Astrocyte of the cerebellum (primary cell): ENCODE results near the gene PCCA.
"Not testable (repeated sequence)": the region's sequence is repeated elsewhere in the genome, so short reads cannot be mapped to it uniquely, and the experiment has no call there.

Experiments used
- DNase-seq: peaks from one replicate; pipeline ENCODE4 v3.0.0-alpha.2; 2011; ENCODE audit warnings: low read depth
- H3K4me3 ChIP-seq: 2 replicates; pipeline ENCODE4 v1.5.1; 2011; ENCODE audit warnings: mild to moderate bottlenecking, low read depth, low read length, moderate library complexity
- in situ Hi-C: cut with HindIII; loops from 2 replicates; pipeline ENCODE4 v1.10.0; 2017; ENCODE audit warnings: low sequenced_read_pairs
- TF ChIP-seq, protein P1 (sequence below): IDR thresholded peaks from 2 replicates; pipeline ENCODE4 v1.5.1; 2012; ENCODE audit warnings: low read length, low read depth, moderate library complexity, mild to moderate bottlenecking; ENCODE audit errors: missing control alignments

Gene PCCA

DNA sequence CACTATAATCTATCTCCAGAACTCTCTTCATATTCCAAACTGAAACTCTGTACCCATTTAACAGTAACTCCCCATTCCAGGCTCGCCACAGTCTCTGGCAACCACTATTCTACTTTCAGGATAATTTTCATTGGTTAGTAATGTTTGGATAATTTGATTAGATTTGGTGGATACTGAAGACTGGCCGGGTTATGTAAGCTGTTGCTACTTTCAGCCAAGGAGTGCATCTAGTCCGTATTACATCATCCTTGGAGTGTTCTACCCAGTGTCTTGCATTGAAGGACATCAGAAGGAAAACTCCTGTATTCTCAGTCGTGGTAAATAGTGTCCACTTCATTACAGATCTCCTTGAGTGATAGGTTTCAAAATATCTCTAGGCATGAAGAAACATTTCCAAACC, 60.5 kb downstream of the PCCA start:
- TF ChIP-seq, protein P1, sequence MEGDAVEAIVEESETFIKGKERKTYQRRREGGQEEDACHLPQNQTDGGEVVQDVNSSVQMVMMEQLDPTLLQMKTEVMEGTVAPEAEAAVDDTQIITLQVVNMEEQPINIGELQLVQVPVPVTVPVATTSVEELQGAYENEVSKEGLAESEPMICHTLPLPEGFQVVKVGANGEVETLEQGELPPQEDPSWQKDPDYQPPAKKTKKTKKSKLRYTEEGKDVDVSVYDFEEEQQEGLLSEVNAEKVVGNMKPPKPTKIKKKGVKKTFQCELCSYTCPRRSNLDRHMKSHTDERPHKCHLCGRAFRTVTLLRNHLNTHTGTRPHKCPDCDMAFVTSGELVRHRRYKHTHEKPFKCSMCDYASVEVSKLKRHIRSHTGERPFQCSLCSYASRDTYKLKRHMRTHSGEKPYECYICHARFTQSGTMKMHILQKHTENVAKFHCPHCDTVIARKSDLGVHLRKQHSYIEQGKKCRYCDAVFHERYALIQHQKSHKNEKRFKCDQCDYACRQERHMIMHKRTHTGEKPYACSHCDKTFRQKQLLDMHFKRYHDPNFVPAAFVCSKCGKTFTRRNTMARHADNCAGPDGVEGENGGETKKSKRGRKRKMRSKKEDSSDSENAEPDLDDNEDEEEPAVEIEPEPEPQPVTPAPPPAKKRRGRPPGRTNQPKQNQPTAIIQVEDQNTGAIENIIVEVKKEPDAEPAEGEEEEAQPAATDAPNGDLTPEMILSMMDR, result no peak
- in situ Hi-C loops, result no loop called here
- DNase-seq, result no peak
- H3K4me3 ChIP-seq, result no peak overlapping the region

DNA sequence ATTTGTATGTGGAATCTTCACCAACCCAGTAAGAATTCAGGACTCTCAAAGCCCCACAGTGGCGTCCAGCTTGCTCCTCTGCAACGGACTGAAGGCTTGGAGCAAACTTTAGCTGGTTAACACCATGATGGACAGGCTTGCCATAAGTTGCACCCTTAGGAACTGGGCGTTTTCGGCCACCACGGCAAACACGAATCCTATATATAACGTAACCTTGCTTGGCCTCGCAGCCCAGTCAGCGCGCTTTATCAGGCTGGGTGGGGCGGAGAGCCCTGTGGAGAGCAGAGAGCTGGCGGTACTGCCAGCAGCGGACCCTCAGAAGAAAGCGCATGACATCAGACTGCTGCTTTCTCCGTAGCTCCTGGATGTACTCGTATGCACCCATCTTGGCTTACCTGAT, 61.8 kb downstream of the PCCA start:
- DNase-seq, in situ Hi-C loops, H3K4me3 ChIP-seq: not testable (repeated sequence)

DNA sequence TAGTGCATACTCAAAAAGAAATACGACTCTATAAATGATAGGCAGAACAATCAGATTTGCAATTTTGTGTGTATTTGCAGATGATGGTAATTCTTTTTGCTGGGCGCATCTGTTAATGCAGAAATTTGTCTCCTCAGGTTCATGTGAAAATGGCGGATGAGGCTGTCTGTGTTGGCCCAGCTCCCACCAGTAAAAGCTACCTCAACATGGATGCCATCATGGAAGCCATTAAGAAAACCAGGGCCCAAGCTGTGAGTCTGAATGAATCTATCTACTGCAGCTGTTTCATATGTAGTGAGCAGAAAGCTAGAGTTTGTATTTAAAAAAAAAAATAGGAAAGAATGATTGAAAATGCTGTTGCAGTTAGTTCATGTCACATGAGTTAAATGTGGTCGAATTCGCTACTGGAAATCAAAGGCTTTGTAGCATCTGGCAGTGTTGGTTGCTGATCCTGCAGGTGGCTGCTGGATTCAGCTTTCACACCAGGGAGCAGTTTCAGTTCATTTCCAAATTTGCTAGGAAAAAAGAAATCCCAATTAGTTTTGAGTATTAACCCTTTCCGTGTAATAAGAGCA, 66.0 kb downstream of the PCCA start:
- TF ChIP-seq, protein P1, result no peak
- in situ Hi-C loops, result no loop called here
- H3K4me3 ChIP-seq, result no peak overlapping the region
- DNase-seq, result no peak

DNA sequence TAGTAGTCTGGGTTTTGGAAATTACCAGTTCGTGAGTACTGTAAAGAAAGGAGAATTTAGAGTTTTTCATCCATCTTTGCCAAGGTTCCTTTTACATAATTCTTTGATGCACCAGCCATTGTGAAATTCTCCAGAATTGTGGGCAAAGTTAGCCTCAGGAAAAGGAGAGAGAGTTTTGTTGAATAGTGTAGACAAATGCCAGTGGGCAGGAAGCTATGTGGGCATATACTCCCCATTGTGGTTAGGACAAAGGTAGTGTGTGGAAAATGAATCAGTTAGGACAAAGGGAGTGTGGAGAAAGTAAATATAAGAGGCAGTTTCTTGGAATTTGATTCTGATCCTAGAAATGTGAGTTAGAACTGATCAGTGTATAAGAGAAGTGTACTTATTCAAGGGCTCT, 67.9 kb downstream of the PCCA start:
- DNase-seq, result peak; percentile 47

DNA sequence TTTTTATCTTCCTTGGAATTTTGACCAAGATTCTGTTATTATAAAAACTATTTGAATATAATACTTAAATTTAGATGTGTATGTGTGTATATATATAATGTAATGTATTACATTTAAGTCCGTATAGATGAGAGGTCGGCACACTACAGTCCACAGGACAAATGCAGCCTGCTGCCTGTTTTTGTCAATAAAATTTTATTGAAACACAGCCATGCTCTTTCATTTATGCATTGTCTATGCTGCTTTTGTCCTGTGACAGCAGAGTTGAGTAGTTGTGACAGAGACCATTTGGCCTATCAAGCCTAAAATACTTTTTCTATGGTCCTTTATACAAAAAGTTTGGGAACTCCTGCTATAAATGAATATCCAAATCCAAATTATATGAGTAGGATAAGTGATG, 69.7 kb downstream of the PCCA start:
- H3K4me3 ChIP-seq, result no peak overlapping the region
- DNase-seq, result no peak
- TF ChIP-seq, protein P1, result no peak
- in situ Hi-C loops, result no loop called here

More for the DNA sequence above, 67.9 kb downstream of the PCCA start:
- no peak overlapping the region for H3K4me3 ChIP-seq
- in situ Hi-C loops, result no loop called here
- TF ChIP-seq, protein P1, result no peak

DNA sequence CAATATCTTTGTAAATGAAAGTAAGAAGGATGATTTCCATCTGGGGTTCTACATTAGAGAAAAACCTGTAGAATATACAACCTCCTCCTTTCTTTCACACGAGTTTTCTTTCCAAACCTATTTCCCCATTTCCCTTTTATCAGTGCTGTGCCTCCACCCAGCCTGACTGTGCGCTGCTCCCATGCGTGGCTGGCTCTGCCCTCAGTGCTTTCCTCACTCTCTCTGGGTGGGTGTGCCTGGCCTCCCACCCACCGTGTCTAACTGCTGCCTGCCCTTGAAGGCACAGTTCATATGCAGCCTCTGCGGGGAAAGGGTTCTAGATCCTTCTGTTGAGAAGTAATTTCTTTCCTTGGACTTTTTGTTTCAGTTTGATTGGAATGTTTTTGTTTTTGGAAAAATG, 70.7 kb downstream of the PCCA start:
- in situ Hi-C loops, result no loop called here
- TF ChIP-seq, protein P1, result no peak
- DNase-seq, result no peak
- no peak overlapping the region for H3K4me3 ChIP-seq

DNA sequence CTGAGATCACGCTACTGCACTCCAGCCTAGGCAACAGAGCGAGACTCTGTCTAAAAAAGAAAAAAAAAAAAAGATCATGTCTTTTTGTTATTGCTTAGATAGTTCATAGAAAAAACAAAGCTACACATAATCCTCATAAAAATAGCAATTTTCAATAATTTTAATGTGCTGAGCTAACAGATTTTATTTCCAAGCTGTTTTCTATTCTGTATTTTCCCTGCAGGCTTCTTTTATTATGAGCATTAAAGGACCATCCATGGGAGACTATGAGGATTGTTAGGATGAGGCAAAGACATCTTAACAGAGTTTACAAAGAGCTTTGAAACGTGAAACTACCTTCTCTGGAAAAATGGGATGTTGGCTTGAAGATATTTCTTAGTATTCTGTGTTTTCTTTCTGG, 71.6 kb downstream of the PCCA start:
- H3K4me3 ChIP-seq, result no peak overlapping the region
- in situ Hi-C loops, result no loop called here
- TF ChIP-seq, protein P1, result no peak
- no peak for DNase-seq
